DMS53 treated with DMSO at 0.1 percent for 48 hours (cell line): Measurements from ENCODE around the gene DUX4.
"Not testable (repeated sequence)": the region's sequence is repeated elsewhere in the genome, so short reads cannot be mapped to it uniquely, and the experiment has no call there.

Experiments used
- DNase-seq: peaks from one replicate; lab custom pipeline; 2025; ENCODE audit not compliant: unreplicated experiment; lab: John Stamatoyannopoulos, UW

DUX4 gene

DNA sequence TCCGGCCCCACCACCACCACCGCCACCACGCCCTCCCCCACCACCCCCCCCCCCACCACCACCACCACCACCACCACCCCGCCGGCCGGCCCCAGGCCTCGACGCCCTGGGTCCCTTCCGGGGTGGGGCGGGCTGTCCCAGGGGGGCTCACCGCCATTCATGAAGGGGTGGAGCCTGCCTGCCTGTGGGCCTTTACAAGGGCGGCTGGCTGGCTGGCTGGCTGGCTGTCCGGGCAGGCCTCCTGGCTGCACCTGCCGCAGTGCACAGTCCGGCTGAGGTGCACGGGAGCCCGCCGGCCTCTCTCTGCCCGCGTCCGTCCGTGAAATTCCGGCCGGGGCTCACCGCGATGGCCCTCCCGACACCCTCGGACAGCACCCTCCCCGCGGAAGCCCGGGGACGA lies at the start of gene DUX4:
Gene DUX4 (plus strand): TSS at position 347 of the 400 bp plus-strand sequence. CDS start 0 bp downstream, at position 347.
- not testable (repeated sequence) for DNase-seq

DNA sequence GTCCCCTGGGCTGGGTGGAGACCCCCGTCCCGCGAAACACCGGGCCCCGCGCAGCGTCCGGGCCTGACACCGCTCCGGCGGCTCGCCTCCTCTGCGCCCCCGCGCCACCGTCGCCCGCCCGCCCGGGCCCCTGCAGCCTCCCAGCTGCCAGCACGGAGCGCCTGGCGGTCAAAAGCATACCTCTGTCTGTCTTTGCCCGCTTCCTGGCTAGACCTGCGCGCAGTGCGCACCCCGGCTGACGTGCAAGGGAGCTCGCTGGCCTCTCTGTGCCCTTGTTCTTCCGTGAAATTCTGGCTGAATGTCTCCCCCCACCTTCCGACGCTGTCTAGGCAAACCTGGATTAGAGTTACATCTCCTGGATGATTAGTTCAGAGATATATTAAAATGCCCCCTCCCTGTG lies 1.9 kb downstream of the DUX4 start:
- DNase-seq, result not testable (repeated sequence)

DNA sequence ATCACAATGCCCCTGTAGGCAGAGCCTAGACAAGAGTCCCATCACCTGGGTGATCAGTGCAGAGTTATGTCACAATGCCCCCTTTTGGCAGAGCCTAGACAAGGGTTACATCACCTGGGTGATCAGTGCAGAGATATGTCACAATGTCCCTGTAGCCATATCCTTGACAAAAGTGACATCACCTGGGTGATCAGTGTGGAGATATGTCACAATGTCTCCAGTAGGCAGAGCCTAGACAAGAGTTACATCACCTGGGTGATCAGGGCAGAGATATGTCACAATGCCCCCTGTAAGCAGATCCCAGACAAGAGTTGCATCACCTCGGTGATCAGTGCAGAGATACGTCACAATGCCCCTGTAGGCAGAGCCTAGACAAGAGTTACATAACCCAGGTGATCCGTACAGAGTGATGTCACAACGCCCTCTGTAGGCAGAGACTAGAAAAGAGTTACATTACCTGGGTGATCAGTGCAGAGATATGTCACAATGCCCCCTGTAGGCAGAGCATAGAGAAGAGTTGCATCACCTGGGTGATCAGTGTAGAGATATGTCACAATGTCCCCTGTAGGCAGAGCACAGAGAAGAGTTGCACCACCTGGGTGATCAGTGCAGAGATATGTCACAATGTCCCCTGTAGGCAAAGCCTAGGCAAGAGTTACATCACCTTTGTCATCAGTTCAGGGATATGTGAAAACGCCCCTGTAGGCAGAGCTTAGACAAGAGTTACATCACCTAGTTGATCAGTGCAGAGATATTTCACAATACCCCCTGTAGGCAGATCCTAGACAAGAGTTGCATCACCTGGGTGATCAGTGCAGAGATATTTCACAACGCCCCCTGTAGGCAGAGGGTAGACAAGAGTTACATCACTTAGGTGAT lies 4.4 kb downstream of the DUX4 start:
- not testable (repeated sequence) for DNase-seq

DNA sequence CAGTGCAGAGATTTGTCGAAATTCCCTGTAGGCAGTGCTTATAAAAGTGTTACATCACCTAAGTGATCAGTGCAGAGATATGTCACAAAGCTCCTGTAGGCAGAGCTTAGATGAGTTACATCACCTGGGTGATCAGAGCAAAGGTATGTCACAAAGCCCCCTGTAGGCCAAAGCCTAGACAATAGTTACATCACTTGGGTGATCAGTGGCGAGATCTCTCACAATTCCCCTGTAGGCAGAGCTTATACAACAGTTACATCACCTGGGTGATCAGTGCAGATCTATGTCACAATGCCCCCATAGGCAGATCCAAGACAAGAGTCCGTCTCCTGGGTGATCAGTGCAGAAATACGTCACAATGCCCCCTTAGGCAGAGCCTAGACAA lies 5.0 kb downstream of the DUX4 start:
- DNase-seq, result not testable (repeated sequence)

DNA sequence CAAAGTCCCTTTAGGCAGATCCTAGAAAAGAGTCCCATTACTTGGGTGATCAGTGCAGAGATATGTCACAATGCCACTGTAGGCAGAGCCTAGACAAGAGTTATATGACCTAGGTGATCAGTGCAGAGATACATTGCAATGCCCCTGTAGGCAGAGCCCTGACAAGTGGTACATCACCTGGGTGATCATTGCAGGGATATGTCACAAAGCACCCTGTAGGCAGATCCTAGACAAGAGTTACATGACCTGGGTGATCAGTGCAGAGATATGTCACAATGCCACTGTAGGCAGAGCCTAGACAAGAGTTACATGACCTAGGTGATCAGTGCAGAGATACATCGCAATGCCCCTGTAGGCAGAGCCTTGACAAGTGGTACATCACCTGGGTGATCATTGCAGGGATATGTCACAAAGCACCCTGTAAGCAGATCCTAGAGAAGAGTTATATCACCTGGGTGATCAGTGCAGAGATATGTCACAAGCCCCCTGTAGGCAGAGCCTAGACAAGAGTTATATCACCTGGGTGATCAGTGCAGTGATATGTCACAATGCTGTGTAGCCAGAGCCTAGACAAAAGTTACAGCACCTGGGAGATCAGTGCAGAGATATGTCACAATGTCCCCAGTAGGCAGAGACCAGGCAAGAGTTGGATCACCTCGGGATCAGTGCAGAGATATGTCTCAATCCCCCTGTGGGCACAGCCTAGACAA lies 5.6 kb downstream of the DUX4 start:
- not testable (repeated sequence) for DNase-seq

DNA sequence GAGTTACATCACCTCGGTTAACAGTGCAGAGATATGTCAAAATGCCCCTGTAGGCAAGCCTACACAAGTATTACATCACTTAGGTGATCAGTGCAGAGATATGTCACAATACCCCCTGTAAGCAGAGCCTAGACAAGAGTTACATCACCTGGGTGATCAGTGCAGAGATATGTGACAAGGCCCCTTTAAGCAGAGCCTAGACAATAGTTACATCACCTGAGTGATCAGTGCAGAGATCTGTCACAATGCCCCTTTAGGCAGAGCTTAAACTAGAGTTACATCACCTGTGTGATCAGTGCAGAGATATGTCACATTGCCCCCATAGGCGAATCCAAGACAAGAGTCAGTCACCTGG lies 6.1 kb downstream of the DUX4 start:
- DNase-seq, result not testable (repeated sequence)

DNA sequence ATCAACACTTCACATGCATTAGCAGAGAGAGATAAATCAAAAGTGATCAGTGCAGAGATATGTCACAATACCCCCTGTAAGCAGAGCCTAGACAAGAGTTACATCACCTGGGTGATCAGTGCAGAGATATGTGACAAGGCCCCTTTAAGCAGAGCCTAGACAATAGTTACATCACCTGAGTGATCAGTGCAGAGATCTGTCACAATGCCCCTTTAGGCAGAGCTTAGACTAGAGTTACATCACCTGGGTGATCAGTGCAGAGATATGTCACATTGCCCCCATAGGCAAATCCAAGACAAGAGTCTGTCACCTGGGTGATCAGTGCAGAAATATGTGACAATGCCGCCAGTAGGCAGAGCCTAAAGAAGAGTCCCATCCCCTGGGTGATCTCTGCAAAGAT lies 7.4 kb downstream of the DUX4 start:
- not testable (repeated sequence) for DNase-seq

DNA sequence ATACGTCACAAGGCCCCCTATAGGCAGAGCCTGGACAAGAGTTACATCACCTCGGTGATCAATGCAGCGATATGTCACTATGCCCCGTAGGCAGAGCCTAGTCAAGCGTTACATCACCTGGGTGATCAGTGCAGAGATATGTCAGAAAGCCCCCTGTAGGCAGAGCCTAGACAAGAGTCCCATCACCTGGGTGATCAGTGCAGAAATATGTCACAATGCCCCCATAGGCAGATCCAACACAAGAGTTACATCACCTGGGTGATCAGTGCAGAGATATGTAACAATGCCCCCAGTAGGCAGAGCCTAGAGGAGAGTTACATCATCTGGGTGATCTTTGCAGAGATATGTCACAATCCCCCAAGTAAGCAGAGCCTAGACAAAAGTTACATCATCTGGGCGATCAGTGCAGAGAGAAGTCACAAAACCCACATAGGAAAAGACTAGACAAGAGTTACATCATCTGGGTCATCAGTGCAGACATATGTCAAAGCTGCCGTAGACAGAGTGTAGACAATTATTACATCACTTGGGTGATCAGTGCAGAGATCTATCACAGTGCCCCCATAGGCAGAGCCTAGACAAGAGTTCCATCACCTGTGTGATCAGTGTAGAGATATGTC lies 8.0 kb downstream of the DUX4 start:
- DNase-seq, result not testable (repeated sequence)

DNA sequence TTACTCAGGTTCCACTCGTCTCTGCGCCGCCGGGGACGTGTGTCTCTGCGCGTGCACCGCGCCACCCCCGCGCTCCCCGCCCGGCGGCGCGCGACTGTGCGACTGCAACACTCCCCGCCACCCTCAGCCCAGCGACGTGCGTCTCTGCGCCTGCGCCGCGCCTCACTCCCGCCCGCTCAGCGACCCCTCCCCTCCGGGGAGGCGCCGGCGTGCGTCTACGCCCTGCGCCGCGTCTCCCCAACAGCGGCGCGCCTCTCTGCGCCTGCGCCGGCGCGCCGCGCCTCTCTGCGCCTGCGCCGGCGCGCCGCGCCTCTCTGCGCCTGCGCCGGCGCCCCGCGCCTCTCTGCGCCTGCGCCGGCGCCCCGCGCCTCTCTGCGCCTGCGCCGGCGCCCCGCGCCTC lies 29.9 kb downstream of the DUX4 start:
- DNase-seq, result not testable (repeated sequence)
